Middle frontal gyrus (tissue), 1 donor: ENCODE results near the gene RFC2.

Experiments used
- DNase-seq: peaks from one replicate; pipeline ENCODE4 v3.0.0-alpha.2; 2015; ENCODE audit warnings: low spot score; ENCODE audit errors: extremely low spot score

Gene RFC2

GRCh38 chr7:74254129-74254857 lies at the start of gene RFC2:
RFC2 (minus strand) TSS chr7:74254399; CDS start chr7:74254383, 16 bp downstream.
- peak; percentile 94 for DNase-seq

- no peak for DNase-seq
These were observed 48.6 kb upstream of the RFC2 start for GRCh38 chr7:74302745-74303221.

- DNase-seq, result no peak
These were observed 46.7 kb upstream of the RFC2 start for GRCh38 chr7:74300926-74301325.

GRCh38 chr7:74299401-74299800 lies 45.2 kb upstream of the RFC2 start:
- no peak for DNase-seq

GRCh38 chr7:74297516-74298233 lies 43.5 kb upstream of the RFC2 start:
- no peak for DNase-seq

- DNase-seq, result no peak
These were observed 40.2 kb upstream of the RFC2 start for GRCh38 chr7:74294191-74294998.

GRCh38 chr7:74293577-74293908 lies 39.3 kb upstream of the RFC2 start:
- DNase-seq, result no peak

- DNase-seq, result no peak
These were observed 38.8 kb upstream of the RFC2 start for GRCh38 chr7:74292757-74293576.

- no peak for DNase-seq
These were observed 37.3 kb upstream of the RFC2 start for GRCh38 chr7:74291535-74291934.

- no peak for DNase-seq
These were observed 36.8 kb upstream of the RFC2 start for GRCh38 chr7:74290981-74291441.

- DNase-seq, result no peak
These were observed 36.4 kb upstream of the RFC2 start for GRCh38 chr7:74290553-74290950.

GRCh38 chr7:74289659-74290552 lies 35.7 kb upstream of the RFC2 start:
- no peak for DNase-seq

- peak; percentile 67 for DNase-seq
These were observed 34.9 kb upstream of the RFC2 start, which contains the start of gene CLIP2 for GRCh38 chr7:74289018-74289658. CLIP2 (plus strand) TSS chr7:74289407; CDS start chr7:74317547, 28,140 bp downstream.

GRCh38 chr7:74288034-74288881 lies 34.1 kb upstream of the RFC2 start:
- DNase-seq, result no peak

GRCh38 chr7:74287303-74288033 lies 33.3 kb upstream of the RFC2 start:
- no peak for DNase-seq

GRCh38 chr7:74286131-74286530 lies 31.9 kb upstream of the RFC2 start:
- DNase-seq, result no peak

GRCh38 chr7:74284781-74285259 lies 30.6 kb upstream of the RFC2 start:
- no peak for DNase-seq
